B cell (primary cell): ENCODE results near the gene ITGB1BP1. TPM values are rescaled to one million over a fixed set of nuclear protein-coding genes. Genes with fewer than 3 reads are reported as not detected.

Source experiments
- ATAC-seq: fragments of 200-7000 bp; cut with Tn5 transposase; one replicate; pipeline ENCODE4 v1.10.0; 2021; ENCODE audit warnings: low read depth, mild to moderate bottlenecking, moderate number of reproducible peaks, moderate library complexity
- CTCF ChIA-PET: fragments of 350-600 bp; sonication (Branson Sonifier 250); formaldehyde crosslinking; loops from one replicate; lab custom pipeline; 2021; ENCODE audit warnings: antibody characterized with exemption, inconsistent platforms; lab: Charles Lee
- POLR2A ChIA-PET: fragments of 350-600 bp; sonication (Branson Sonifier 250); formaldehyde crosslinking; loops from one replicate; lab custom pipeline; 2021; ENCODE audit warnings: antibody characterized with exemption; lab: Charles Lee
- DNase-seq: peaks from one replicate; pipeline ENCODE4 v3.0.0; 2013
- H2AFZ ChIP-seq: 2 replicates; pipeline ENCODE4 v1.6.1; 2012; ENCODE audit warnings: mild to moderate bottlenecking, low read depth, low read length; ENCODE audit not compliant: insufficient read depth, poor library complexity, severe bottlenecking
- H3K27ac ChIP-seq, 2 donors: 1 replicate in 1 of 2; 2 replicates in 1 of 2; pipeline ENCODE4 v1.5.1; 2012 to 2013; ENCODE audit warnings: low read length in 2 of 2, mild to moderate bottlenecking in 2 of 2, moderate library complexity in 1 of 2
- H3K27me3 ChIP-seq, 4 experiments: fragments of 200-600 bp in 1 of 4; sonication (generic) in 1 of 4; replicated peaks in 1 of 4; 1 replicate in 2 of 4; 2 replicates in 2 of 4; pipeline versions ENCODE4 v1.6.1 to v1.7.0; 2013 to 2016; ENCODE audit warnings: low read length in 3 of 4, mild to moderate bottlenecking in 2 of 4, mixed read lengths in 1 of 4, moderate library complexity in 1 of 4; ENCODE audit not compliant: insufficient read depth in 4 of 4, control insufficient read depth in 3 of 4; ENCODE audit errors: control extremely low read depth in 1 of 4
- H3K36me3 ChIP-seq, 2 experiments: replicated peaks in 1 of 2; 1 replicate in 1 of 2; 2 replicates in 1 of 2; pipeline versions ENCODE4 v1.6.1 to v1.7.1; 2013; ENCODE audit warnings: low read length in 1 of 2; ENCODE audit not compliant: insufficient read depth in 2 of 2, control insufficient read depth in 1 of 2; ENCODE audit errors: control extremely low read depth in 1 of 2, extremely low read depth in 1 of 2
- H3K4me1 ChIP-seq, 2 donors: fragments of 200-600 bp in 1 of 2; sonication (generic) in 1 of 2; 1 replicate in 1 of 2; 2 replicates in 1 of 2; pipeline versions ENCODE4 v1.5.1 to v1.6.1; 2013 to 2017; ENCODE audit warnings: low read length in 2 of 2; ENCODE audit not compliant: control insufficient read depth in 2 of 2, insufficient read depth in 2 of 2
- H3K4me2 ChIP-seq: replicated peaks from 2 replicates; pipeline ENCODE3; 2012; ENCODE audit warnings: mild to moderate bottlenecking, low read depth, low read length; ENCODE audit not compliant: poor library complexity, severe bottlenecking
- H3K4me3 ChIP-seq, 5 experiments: fragments of 200-600 bp in 1 of 5; sonication (generic) in 1 of 5; 1 replicate in 3 of 5; 2 replicates in 2 of 5; pipeline versions ENCODE4 v1.5.1 to v1.7.0; 2011 to 2016; ENCODE audit warnings: low read length in 4 of 5, mild to moderate bottlenecking in 4 of 5, low read depth in 2 of 5, control low read depth in 1 of 5, moderate library complexity in 1 of 5; ENCODE audit not compliant: insufficient read depth in 1 of 5; ENCODE audit errors: control extremely low read depth in 1 of 5, extremely low read depth in 1 of 5
- H3K79me2 ChIP-seq: fragments of 200-600 bp; sonication (generic); one replicate; pipeline ENCODE4 v1.6.0; 2016; ENCODE audit warnings: low read length; ENCODE audit not compliant: control insufficient read depth, insufficient read depth
- H3K9ac ChIP-seq: fragments of 200-600 bp; sonication (generic); 2 replicates; pipeline ENCODE4 v1.6.1; 2017; ENCODE audit warnings: mild to moderate bottlenecking, low read length, moderate library complexity
- H3K9me3 ChIP-seq, 3 donors: one replicate each; pipeline versions ENCODE4 v1.6.1 to v1.7.1; 2013; ENCODE audit warnings: low read length in 2 of 3; ENCODE audit not compliant: control insufficient read depth in 2 of 3, insufficient read depth in 1 of 3; ENCODE audit errors: control extremely low read depth in 1 of 3
- H4K20me1 ChIP-seq: 2 replicates; pipeline ENCODE4 v1.6.0; 2012; ENCODE audit warnings: mild to moderate bottlenecking, low read length; ENCODE audit not compliant: insufficient read depth, control insufficient read depth, poor library complexity, severe bottlenecking
- H3K27ac Mint-ChIP-seq: one replicate; pipeline ENCODE4 v1.8.0; 2021; ENCODE audit warnings: mixed read lengths
- H3K27me3 Mint-ChIP-seq: one replicate; pipeline ENCODE4 v1.8.0; 2021; ENCODE audit warnings: mixed read lengths
- H3K4me1 Mint-ChIP-seq: one replicate; pipeline ENCODE4 v1.8.0; 2021; ENCODE audit warnings: mixed read lengths
- H3K4me3 Mint-ChIP-seq: one replicate; pipeline ENCODE4 v1.8.0; 2021; ENCODE audit warnings: mixed read lengths
- H3K9me3 Mint-ChIP-seq: one replicate; pipeline ENCODE4 v1.8.0; 2022; ENCODE audit warnings: mixed read lengths; ENCODE audit not compliant: insufficient read depth
- CTCF ChIP-seq: fragments of 200-600 bp; IDR thresholded peaks from one replicate; pipeline ENCODE4 v1.8.0; 2022; ENCODE audit warnings: antibody characterized with exemption, mild to moderate bottlenecking
- EZH2 ChIP-seq: IDR thresholded peaks from 2 replicates; pipeline ENCODE4 v1.6.1; 2012; ENCODE audit warnings: borderline replicate concordance, low read depth, mild to moderate bottlenecking, moderate library complexity, low read length; ENCODE audit not compliant: insufficient read depth, poor library complexity, severe bottlenecking
- WGBS: methylation state at CpG from one replicate; pipeline ENCODE4 v1.1.5; 2013; ENCODE audit warnings: missing lambda C conversion rate; ENCODE audit not compliant: insufficient coverage; 5-methylcytosine and 5-hydroxymethylcytosine counted together
- intact Hi-C: fragments of 100-400 bp; cut with micrococcal nuclease; formaldehyde crosslinking; loops from one replicate; pipeline ENCODE4 v1.10.0; 2022
- polyA plus RNA-seq: library from polyadenylated mRNA; depleted of rRNA; stranded (reverse); fragments of >200 nt; gene quantifications from 2 replicates; pipeline ENCODE4 v1.2.3, GENCODE V29; 2012
- total RNA-seq, 2 donors: library from RNA; stranded (reverse); fragments of 120-200 nt in 1 of 2; gene quantifications; 1 replicate in 1 of 2; 2 replicates in 1 of 2; pipeline versions ENCODE4 v1.2.3 to v1.2.4, GENCODE V29; 2013 to 2022

The ITGB1BP1 gene
- total and polyA plus RNA-seq, 2 donors (not counting 1 experiment from before 2014, with no cell fraction given) = 25.7 to 47.1 TPM

DNA sequence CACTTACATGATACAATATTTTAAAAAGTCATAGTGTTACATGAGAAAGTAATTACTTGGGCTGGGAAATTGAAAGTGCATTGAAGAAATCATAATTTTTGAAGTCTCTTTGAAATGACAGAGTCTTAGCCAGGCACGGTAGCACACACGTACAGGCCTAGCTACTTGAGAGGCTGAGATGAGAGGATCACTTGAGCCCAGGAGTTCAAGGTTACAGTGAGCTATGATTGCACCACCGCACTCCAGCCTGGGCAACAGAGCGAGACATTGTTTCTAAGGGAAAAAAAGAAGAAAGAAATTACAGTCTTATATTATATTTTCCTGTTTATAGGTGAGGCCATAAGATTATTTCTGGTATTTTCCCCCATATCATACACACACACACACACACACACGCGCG is 41.8 kb upstream of the ITGB1BP1 start:
- Histone ChIP-seq H3K36me3 (peaks cover 0 to 31% of the 10 kb centered on the region in 2 experiments), H3K27me3 (no peaks in the 10 kb centered on the region), H3K79me2 (no peaks in the 10 kb centered on the region), H3K9me3 (peaks cover 0 to 4% (median 0%) of the 10 kb centered on the region in 3 donors), H3K27ac (no peak overlapping the region), H3K4me2 (no peak overlapping the region), H3K9ac (no peak overlapping the region), H2AFZ (no peak overlapping the region), H3K4me3 (no peak overlapping the region), H4K20me1 (no peaks in the 10 kb centered on the region), H3K4me1 (no peaks in the 10 kb centered on the region)
- intact Hi-C loops = no loop called here
- Mint-ChIP-seq H3K9me3 (no peaks in the 10 kb centered on the region), H3K27ac (no peak overlapping the region), H3K4me3 (no peak overlapping the region), H3K27me3 (no peaks in the 10 kb centered on the region), H3K4me1 (no peaks in the 10 kb centered on the region)
- ATAC-seq = no peak
- WGBS = 100% methylated on average over 2 of the region's 7 CpGs
- POLR2A ChIA-PET = no interaction called here
- CTCF ChIA-PET = no interaction called here
- no peak for DNase-seq
- TF ChIP-seq EZH2 (no peak), CTCF (no peak)

DNA sequence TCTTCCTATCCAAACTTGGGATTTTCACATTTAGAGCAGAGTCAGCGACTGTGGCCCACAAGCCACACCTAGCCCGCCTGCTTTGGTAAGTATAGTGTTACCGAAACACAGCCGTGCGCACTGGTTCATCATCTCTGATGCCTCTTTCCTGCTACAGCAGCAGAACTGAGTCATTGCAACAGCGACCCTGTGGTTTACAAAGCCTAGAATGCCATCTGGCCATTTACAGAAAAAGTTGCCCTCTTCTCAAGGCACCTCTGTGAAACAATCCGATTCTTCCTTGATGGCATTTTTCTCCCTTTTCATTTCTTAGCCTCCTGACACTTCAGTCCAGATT is 40.3 kb upstream of the ITGB1BP1 start:
- Histone ChIP-seq H2AFZ (no peak overlapping the region), H3K9ac (no peak overlapping the region), H3K4me2 (no peak overlapping the region), H3K27me3 (no peaks in the 10 kb centered on the region), H4K20me1 (no peaks in the 10 kb centered on the region), H3K4me3 (no peak overlapping the region), H3K9me3 (peaks cover 0 to 4% (median 0%) of the 10 kb centered on the region in 3 donors), H3K79me2 (no peaks in the 10 kb centered on the region), H3K4me1 (no peaks in the 10 kb centered on the region), H3K36me3 (peaks cover 0 to 34% of the 10 kb centered on the region in 2 experiments), H3K27ac (no peak overlapping the region)
- no peaks in the 10 kb centered on the region for H3K9me3 Mint-ChIP-seq
- H3K4me1 Mint-ChIP-seq = no peaks in the 10 kb centered on the region
- DNase-seq (no peak), ATAC-seq (no peak)
- TF ChIP-seq EZH2 = no peak
- TF ChIP-seq CTCF = no peak
- WGBS = 90% methylated on average over 6 of the region's 7 CpGs
- CTCF ChIA-PET = no interaction called here
- no peaks in the 10 kb centered on the region for H3K27me3 Mint-ChIP-seq
- intact Hi-C loops = no loop called here
- POLR2A ChIA-PET = no interaction called here
- no peak overlapping the region for H3K27ac Mint-ChIP-seq
- H3K4me3 Mint-ChIP-seq = no peak overlapping the region
